GM23248 (cell line): ENCODE measurements around the gene PTPRU. TPM values are rescaled to one million over a fixed set of nuclear protein-coding genes. Genes with fewer than 3 reads are reported as not detected.

Experiments used
- DNase-seq: peaks from one replicate; pipeline ENCODE4 v3.0.0-alpha.2; 2015
- H2AFZ ChIP-seq: fragments of 200-600 bp; sonication (generic); 2 replicates; pipeline ENCODE4 v1.6.1; 2016; ENCODE audit warnings: antibody characterized with exemption
- H3F3A ChIP-seq: fragments of 200-600 bp; sonication (generic); 2 replicates; pipeline ENCODE4 v1.6.1; 2016; ENCODE audit warnings: mild to moderate bottlenecking, antibody characterized with exemption, mixed run types; ENCODE audit not compliant: insufficient read depth
- H3K27ac ChIP-seq: fragments of 200-600 bp; sonication (generic); 2 replicates; pipeline ENCODE4 v1.5.1; 2016; ENCODE audit warnings: mild to moderate bottlenecking
- H3K27me3 ChIP-seq: fragments of 200-600 bp; sonication (generic); replicated peaks from 2 replicates; pipeline ENCODE4 v1.6.1; 2016; ENCODE audit warnings: mild to moderate bottlenecking; ENCODE audit not compliant: insufficient read depth
- H3K36me3 ChIP-seq: fragments of 200-600 bp; sonication (generic); 2 replicates; pipeline ENCODE4 v1.6.1; 2016; ENCODE audit warnings: low read depth, mild to moderate bottlenecking
- H3K4me1 ChIP-seq: fragments of 200-600 bp; sonication (generic); 2 replicates; pipeline ENCODE4 v1.6.1; 2016; ENCODE audit warnings: mild to moderate bottlenecking; ENCODE audit not compliant: insufficient read depth
- H3K4me2 ChIP-seq: fragments of 200-600 bp; sonication (generic); one replicate; pipeline ENCODE4 v1.6.1; 2016; ENCODE audit warnings: mild to moderate bottlenecking; ENCODE audit not compliant: unreplicated experiment
- H3K4me3 ChIP-seq: fragments of 200-600 bp; sonication (generic); 2 replicates; pipeline ENCODE4 v1.5.1; 2016; ENCODE audit warnings: mild to moderate bottlenecking
- H3K79me2 ChIP-seq: fragments of 200-600 bp; sonication (generic); 2 replicates; pipeline ENCODE4 v1.6.1; 2016; ENCODE audit warnings: mild to moderate bottlenecking; ENCODE audit not compliant: insufficient read depth
- H3K9ac ChIP-seq: fragments of 200-600 bp; sonication (generic); 2 replicates; pipeline ENCODE4 v1.6.1; 2016; ENCODE audit warnings: mild to moderate bottlenecking
- H3K9me2 ChIP-seq: fragments of 200-600 bp; sonication (generic); 2 replicates; pipeline ENCODE4 v1.6.1; 2016; ENCODE audit warnings: mixed run types, mild to moderate bottlenecking, moderate library complexity; ENCODE audit not compliant: insufficient read depth
- H3K9me3 ChIP-seq: fragments of 200-600 bp; sonication (generic); one replicate; pipeline ENCODE4 v1.6.1; 2017; ENCODE audit warnings: low read depth
- H4K20me1 ChIP-seq: fragments of 200-600 bp; sonication (generic); 2 replicates; pipeline ENCODE4 v1.6.0; 2016; ENCODE audit not compliant: insufficient read depth
- EZH2 ChIP-seq: fragments of 200-600 bp; sonication (generic); IDR thresholded peaks from 2 replicates; pipeline ENCODE4 v1.6.1; 2018; ENCODE audit warnings: antibody characterized with exemption, mild to moderate bottlenecking; ENCODE audit not compliant: insufficient read depth, poor library complexity, severe bottlenecking
- EZH2phosphoT487 ChIP-seq: fragments of 200-600 bp; sonication (generic); IDR thresholded peaks from 2 replicates; pipeline ENCODE4 v1.6.1; 2018; ENCODE audit warnings: antibody characterized with exemption, moderate library complexity, mild to moderate bottlenecking, low read depth; ENCODE audit not compliant: insufficient read depth
- WGBS, 2 experiments: methylation state at CpG; one replicate each; pipeline ENCODE4 v1.1.6; 2015 to 2017; ENCODE audit warnings: low lambda C conversion rate in 2 of 2, low coverage in 1 of 2; ENCODE audit errors: missing lambda C conversion rate in 2 of 2; 5-methylcytosine and 5-hydroxymethylcytosine counted together
- in situ Hi-C: fragments of 300-500 bp; cut with MboI; formaldehyde crosslinking; loops from 2 replicates; pipeline ENCODE4 v1.15.0; 2020
- polyA plus RNA-seq: library from polyadenylated mRNA; unstranded; fragments of >200 nt; fragmentation: Nextera tagmentation; extraction: Ambion mirVana; gene quantifications from 2 replicates; pipeline ENCODE4 v1.2.1, GENCODE V29; 2016
- total RNA-seq: library from RNA; depleted of rRNA; stranded (reverse); fragments of >200 nt; shearing (Covaris generic); gene quantifications from 2 replicates; pipeline ENCODE4 v1.2.3, GENCODE V29; 2014

The PTPRU gene
- total and polyA plus RNA-seq, 2 experiments from 2014 or later: 6.2 to 16.8 TPM

GRCh38 chr1:29240400-29240837 is 4.1 kb downstream of the PTPRU start:
- Histone ChIP-seq H3K27me3 (no peaks in the 10 kb centered on the region), H3K9ac (no peak overlapping the region), H3K4me3 (no peak overlapping the region), H3K4me2 (no peak overlapping the region), H2AFZ (no peak overlapping the region), H3K36me3 (no peaks in the 10 kb centered on the region), H3F3A (peaks cover 10% of the 10 kb centered on the region), H3K4me1 (peaks cover 10% of the 10 kb centered on the region; the same call in 1 of the 2 replicates), H3K9me2 (no peaks in the 10 kb centered on the region), H3K9me3 (no peaks in the 10 kb centered on the region), H3K79me2 (no peaks in the 10 kb centered on the region), H3K27ac (no peak overlapping the region), H4K20me1 (no peaks in the 10 kb centered on the region)
- WGBS, 2 experiments: 59 to 74% methylated on average over 4 of the region's 4 CpGs
- DNase-seq: no peak
- in situ Hi-C loops: loop anchor here (10.0 to 25.0 kb wide), 3 partner anchors 447 to 1472 kb away; partner anchors contain the start of gene MATN1
- TF ChIP-seq EZH2: no peak
- no peak for TF ChIP-seq EZH2phosphoT487

DNA sequence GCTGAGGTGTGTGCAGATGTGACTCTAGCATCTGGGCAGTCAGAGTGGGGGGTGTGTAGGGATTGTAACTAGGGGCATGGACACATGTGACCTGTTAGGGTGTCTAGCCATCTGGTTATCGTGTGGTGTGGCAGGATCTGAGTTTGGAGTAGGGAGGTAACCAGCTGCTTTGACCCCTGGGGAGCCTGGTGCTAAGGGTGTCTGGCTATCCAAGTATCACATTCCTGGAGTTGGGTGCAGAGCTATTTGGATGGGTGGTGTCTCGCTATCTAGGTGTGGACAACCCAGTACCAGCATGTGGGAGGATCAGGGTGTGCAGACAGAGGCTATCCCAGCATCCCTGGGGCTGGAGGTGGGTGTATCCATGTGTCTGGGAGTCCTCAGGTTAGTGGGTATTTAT is 4.7 kb downstream of the PTPRU start:
- Histone ChIP-seq H3F3A (peaks cover 10% of the 10 kb centered on the region), H3K4me3 (no peak overlapping the region), H3K9me3 (no peaks in the 10 kb centered on the region), H3K79me2 (no peaks in the 10 kb centered on the region), H3K9ac (no peak overlapping the region), H3K4me2 (no peak overlapping the region), H3K36me3 (no peaks in the 10 kb centered on the region), H3K4me1 (peaks cover 10% of the 10 kb centered on the region; the same call in 1 of the 2 replicates), H3K27me3 (no peaks in the 10 kb centered on the region), H4K20me1 (no peaks in the 10 kb centered on the region), H3K27ac (no peak overlapping the region), H2AFZ (no peak overlapping the region), H3K9me2 (no peaks in the 10 kb centered on the region)
- no peak for DNase-seq
- 93 to 97% methylated on average over 2 of the region's 2 CpGs for WGBS, 2 experiments
- TF ChIP-seq EZH2 (no peak), EZH2phosphoT487 (no peak)
- in situ Hi-C loops: loop anchor here (10.0 to 25.0 kb wide), 3 partner anchors 446 to 1471 kb away; partner anchors contain the start of gene MATN1

DNA sequence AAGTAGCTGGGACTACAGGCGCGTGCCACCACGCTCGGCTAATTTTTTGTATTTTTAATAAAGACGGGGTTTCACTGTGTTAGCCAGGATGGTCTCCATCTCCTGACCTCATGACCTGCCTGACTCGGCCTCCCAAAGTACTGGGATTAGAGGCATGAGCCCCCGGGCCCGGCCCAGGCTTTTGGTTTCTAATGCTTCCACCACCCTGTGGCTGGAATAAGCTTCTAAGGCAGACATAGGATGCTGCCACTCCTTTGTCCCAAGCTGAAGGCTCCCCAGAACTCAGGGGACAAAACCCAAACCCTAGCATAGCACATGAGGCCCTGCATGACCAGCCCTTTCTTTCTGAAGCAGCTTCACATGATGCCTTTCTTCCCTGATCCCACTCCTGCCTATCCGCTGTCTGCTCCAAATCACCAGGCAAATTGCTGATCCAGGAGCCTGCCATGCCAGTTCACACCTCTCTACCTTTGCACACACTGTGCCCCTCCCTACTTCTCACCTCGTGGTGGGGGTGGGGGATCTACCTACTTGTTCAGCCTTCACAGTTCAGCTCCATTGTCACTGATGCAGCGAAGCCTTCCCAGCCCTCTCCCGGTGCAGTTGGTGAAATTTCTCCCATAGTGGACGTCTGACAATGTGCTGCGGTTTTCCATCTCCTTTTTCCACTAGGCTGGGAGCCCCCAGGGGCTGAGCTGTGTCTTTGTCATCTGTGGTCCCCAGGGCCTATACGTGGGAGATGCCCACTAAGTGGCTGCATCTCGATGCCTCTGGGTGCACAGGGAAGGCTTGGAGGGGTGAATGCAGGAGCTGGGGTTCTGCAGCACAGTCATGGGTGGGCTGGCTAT is 6.9 kb downstream of the PTPRU start:
- no peaks in the 10 kb centered on the region for H3K79me2 ChIP-seq
- H3K9me2 ChIP-seq: no peaks in the 10 kb centered on the region
- H3K9ac ChIP-seq: no peak overlapping the region
- TF ChIP-seq EZH2phosphoT487: no peak
- no peak for TF ChIP-seq EZH2
- in situ Hi-C loops: loop anchor here (10.0 to 25.0 kb wide), 3 partner anchors 444 to 1469 kb away; partner anchors contain the start of gene MATN1
- peaks cover 10% of the 10 kb centered on the region; the same call in 1 of the 2 replicates for H3K4me1 ChIP-seq
- H3F3A ChIP-seq: peaks cover 10% of the 10 kb centered on the region
- no peak overlapping the region for H2AFZ ChIP-seq
- no peak overlapping the region for H3K4me2 ChIP-seq
- no peaks in the 10 kb centered on the region for H4K20me1 ChIP-seq
- no peaks in the 10 kb centered on the region for H3K9me3 ChIP-seq
- no peak for DNase-seq
- WGBS, 2 experiments: 82 to 84% methylated on average over 16 of the region's 16 CpGs
- H3K27ac ChIP-seq: no peak overlapping the region
- H3K36me3 ChIP-seq: no peaks in the 10 kb centered on the region
- H3K27me3 ChIP-seq: no peaks in the 10 kb centered on the region
- H3K4me3 ChIP-seq: no peak overlapping the region

- H4K20me1 ChIP-seq: no peaks in the 10 kb centered on the region
- H3K4me1 ChIP-seq: peaks cover 5% of the 10 kb centered on the region; the same call in 1 of the 2 replicates
- H3K36me3 ChIP-seq: no peaks in the 10 kb centered on the region
- H3K9me2 ChIP-seq: no peaks in the 10 kb centered on the region
- H3K27ac ChIP-seq: no peak overlapping the region
- no peak overlapping the region for H3K4me2 ChIP-seq
- no peaks in the 10 kb centered on the region for H3K27me3 ChIP-seq
- DNase-seq: peak; percentile 78
- H3K9ac ChIP-seq: no peak overlapping the region
- no peak overlapping the region for H2AFZ ChIP-seq
- H3K4me3 ChIP-seq: no peak overlapping the region
- H3K79me2 ChIP-seq: no peaks in the 10 kb centered on the region
- H3K9me3 ChIP-seq: no peaks in the 10 kb centered on the region
- WGBS, 2 experiments: 30 to 43% methylated on average over 3 of the region's 3 CpGs
- in situ Hi-C loops: loop anchor here (10.0 to 25.0 kb wide), 3 partner anchors 443 to 1468 kb away; partner anchors contain the start of gene MATN1
- no peak for TF ChIP-seq EZH2
- no peak for TF ChIP-seq EZH2phosphoT487
- peaks cover 5% of the 10 kb centered on the region for H3F3A ChIP-seq
Measured at GRCh38 chr1:29243871-29244200, 7.5 kb downstream of the PTPRU start.
